Lower lobe of right lung (tissue), 2 donors: ENCODE data around the gene MRPL55. TPM values are rescaled to one million over a fixed set of nuclear protein-coding genes. Genes with fewer than 3 reads are reported as not detected.
"Not testable (repeated sequence)": the region's sequence is repeated elsewhere in the genome, so short reads cannot be mapped to it uniquely, and the experiment has no call there.

Experiments used
- ATAC-seq, 2 donors: fragments of 200-7000 bp; cut with Tn5 transposase; one replicate each; pipeline ENCODE4 v1.9.1; 2020 to 2022; ENCODE audit warnings: mild to moderate bottlenecking in 2 of 2, moderate library complexity in 2 of 2
- DNase-seq: peaks from one replicate; pipeline ENCODE4 v3.0.0-alpha.2; 2020
- H3K27ac ChIP-seq: fragments of 200-600 bp; one replicate; pipeline ENCODE4 v1.8.0; 2022
- H3K27me3 ChIP-seq: fragments of 200-600 bp; one replicate; pipeline ENCODE4 v1.8.0; 2022; ENCODE audit warnings: low read depth
- H3K36me3 ChIP-seq: fragments of 200-600 bp; one replicate; pipeline ENCODE4 v1.8.0; 2022; ENCODE audit warnings: mild to moderate bottlenecking
- H3K4me1 ChIP-seq: fragments of 200-600 bp; one replicate; pipeline ENCODE4 v1.8.0; 2022
- H3K4me3 ChIP-seq: fragments of 200-600 bp; one replicate; pipeline ENCODE4 v1.8.0; 2022; ENCODE audit warnings: mild to moderate bottlenecking
- H3K9me3 ChIP-seq: fragments of 200-600 bp; one replicate; pipeline ENCODE4 v1.8.0; 2022
- CTCF ChIP-seq: fragments of 200-600 bp; IDR thresholded peaks from one replicate; pipeline ENCODE4 v1.8.0; 2022; ENCODE audit warnings: antibody characterized with exemption, mild to moderate bottlenecking
- intact Hi-C: fragments of 100-400 bp; cut with DNase I; formaldehyde crosslinking; loops from one replicate; pipeline ENCODE4 v1.11.0; 2022
- total RNA-seq: library from RNA; stranded (reverse); fragmentation: NEBNext Ultra II Directional; extraction: Animal tissue kit (Norgen Biotek cat#: 25700); gene quantifications from one replicate; pipeline ENCODE4 v1.2.1, GENCODE V29; 2021
- donor health status: DM: no; HTN: yes; CAD: no; lungs with severe emphysema.

MRPL55 gene
- total RNA-seq, 1 donor from 2014 or later = 43.6 TPM

GRCh38 chr1:228114827-228115226 is 5.7 kb upstream of the MRPL55 start:
- no peaks in the 10 kb centered on the region for H3K27me3 ChIP-seq
- intact Hi-C loops = no loop called here
- H3K4me3 ChIP-seq = no peak overlapping the region
- no peak overlapping the region for H3K27ac ChIP-seq
- H3K9me3 ChIP-seq = no peaks in the 10 kb centered on the region
- peaks cover 8% of the 10 kb centered on the region for H3K4me1 ChIP-seq
- DNase-seq = no peak
- no peak for TF ChIP-seq CTCF
- no peaks in the 10 kb centered on the region for H3K36me3 ChIP-seq
- ATAC-seq = no peak

GRCh38 chr1:228112617-228113016 is 3.5 kb upstream of the MRPL55 start:
- DNase-seq (no peak), ATAC-seq (no peak)
- peaks cover 20% of the 10 kb centered on the region for H3K4me1 ChIP-seq
- H3K9me3 ChIP-seq = no peaks in the 10 kb centered on the region
- H3K36me3 ChIP-seq = peaks cover 2% of the 10 kb centered on the region
- no peak for TF ChIP-seq CTCF
- no peaks in the 10 kb centered on the region for H3K27me3 ChIP-seq
- H3K4me3 ChIP-seq = no peak overlapping the region
- intact Hi-C loops = no loop called here
- H3K27ac ChIP-seq = no peak overlapping the region

GRCh38 chr1:228112167-228112566 is 3.1 kb upstream of the MRPL55 start:
- no peak for DNase-seq
- no peak overlapping the region for H3K27ac ChIP-seq
- no peak overlapping the region for H3K4me3 ChIP-seq
- intact Hi-C loops = no loop called here
- ATAC-seq = no peak
- no peaks in the 10 kb centered on the region for H3K9me3 ChIP-seq
- peaks cover 22% of the 10 kb centered on the region for H3K4me1 ChIP-seq
- no peak for TF ChIP-seq CTCF
- H3K36me3 ChIP-seq = peaks cover 7% of the 10 kb centered on the region
- no peaks in the 10 kb centered on the region for H3K27me3 ChIP-seq

- intact Hi-C loops, H3K4me3 ChIP-seq, H3K9me3 ChIP-seq, ATAC-seq, H3K27me3 ChIP-seq, DNase-seq: not testable (repeated sequence)
- H3K27ac ChIP-seq = peak overlapping the region; percentile 92
- peaks cover 22% of the 10 kb centered on the region for H3K4me1 ChIP-seq
- peaks cover 15% of the 10 kb centered on the region for H3K36me3 ChIP-seq
These were observed 2.2 kb upstream of the MRPL55 start for GRCh38 chr1:228111315-228111714.

GRCh38 chr1:228110556-228110955 is 1.5 kb upstream of the MRPL55 start:
- Histone ChIP-seq H3K27ac (peak overlapping the region; percentile 92), H3K4me1 (peaks cover 22% of the 10 kb centered on the region), H3K27me3 (no peaks in the 10 kb centered on the region), H3K9me3 (no peaks in the 10 kb centered on the region), H3K36me3 (peaks cover 23% of the 10 kb centered on the region), H3K4me3 (no peak overlapping the region)
- ATAC-seq (no peak), DNase-seq (no peak)
- intact Hi-C loops = no loop called here
- no peak for TF ChIP-seq CTCF

GRCh38 chr1:228109962-228110488 is 926 bp upstream of the MRPL55 start:
- ATAC-seq (peak; percentile 12 to 52), DNase-seq (no peak)
- intact Hi-C loops = no loop called here
- Histone ChIP-seq H3K4me3 (peak overlapping the region; percentile 78), H3K4me1 (peaks cover 22% of the 10 kb centered on the region), H3K27ac (peak overlapping the region; percentile 92), H3K27me3 (no peaks in the 10 kb centered on the region), H3K9me3 (no peaks in the 10 kb centered on the region), H3K36me3 (peaks cover 23% of the 10 kb centered on the region)
- no peak for TF ChIP-seq CTCF
